Measurements from ENCODE around the gene NIPAL3.
"Not testable (repeated sequence)": the region's sequence is repeated elsewhere in the genome, so short reads cannot be mapped to it uniquely, and the experiment has no call there.

Gene NIPAL3

GRCh38 chr1:24486331-24487065, 70.9 kb downstream of the NIPAL3 start:
- FAIRE-seq (no peak), DNase-seq (ENCODE audit: insufficient read length, low spot score) (no peak)

- no peak for FAIRE-seq
- no peak for DNase-seq (ENCODE audit: insufficient read length, low spot score)
These were observed 71.9 kb downstream of the NIPAL3 start for GRCh38 chr1:24487455-24487854.

- FAIRE-seq = not testable (repeated sequence)
These were observed 72.6 kb downstream of the NIPAL3 start for GRCh38 chr1:24488159-24488558.

GRCh38 chr1:24489674-24490073, 74.1 kb downstream of the NIPAL3 start:
- FAIRE-seq (no peak), DNase-seq (ENCODE audit: insufficient read length, low spot score) (no peak)

More at GRCh38 chr1:24488159-24488558, 72.6 kb downstream of the NIPAL3 start:
- DNase-seq (ENCODE audit: insufficient read length, low spot score) = not testable (repeated sequence)

GRCh38 chr1:24490101-24490781, 74.6 kb downstream of the NIPAL3 start:
- no peak for FAIRE-seq
- DNase-seq (ENCODE audit: insufficient read length, low spot score) = no peak

- FAIRE-seq = no peak
- DNase-seq (ENCODE audit: insufficient read length, low spot score) = no peak
These were observed 76.2 kb downstream of the NIPAL3 start for GRCh38 chr1:24491577-24492360.

GRCh38 chr1:24492935-24493334, 77.3 kb downstream of the NIPAL3 start:
- FAIRE-seq = not testable (repeated sequence)

GRCh38 chr1:24493785-24494184, 78.2 kb downstream of the NIPAL3 start:
- no peak for DNase-seq (ENCODE audit: insufficient read length, low spot score)
- FAIRE-seq = no peak

More at GRCh38 chr1:24492935-24493334, 77.3 kb downstream of the NIPAL3 start:
- not testable (repeated sequence) for DNase-seq (ENCODE audit: insufficient read length, low spot score)

- no peak for DNase-seq (ENCODE audit: insufficient read length, low spot score)
These were observed 83.0 kb downstream of the NIPAL3 start for GRCh38 chr1:24498589-24498988.

GRCh38 chr1:24500448-24501048, 84.9 kb downstream of the NIPAL3 start:
- no peak for FAIRE-seq
- DNase-seq (ENCODE audit: insufficient read length, low spot score) = no peak

More at GRCh38 chr1:24498589-24498988, 83.0 kb downstream of the NIPAL3 start:
- FAIRE-seq = no peak

GRCh38 chr1:24501371-24502064, 85.9 kb downstream of the NIPAL3 start:
- DNase-seq (ENCODE audit: insufficient read length, low spot score) (no peak), FAIRE-seq (no peak)

- FAIRE-seq (no peak), DNase-seq (ENCODE audit: insufficient read length, low spot score) (no peak)
These were observed 86.6 kb downstream of the NIPAL3 start for GRCh38 chr1:24502065-24502708.

- FAIRE-seq (no peak), DNase-seq (ENCODE audit: insufficient read length, low spot score) (peak; percentile 85)
These were observed 87.1 kb downstream of the NIPAL3 start, which contains the start of gene RCAN3 for GRCh38 chr1:24502709-24503058. Gene RCAN3 (plus strand): TSS chr1:24502836. CDS start chr1:24514373, 11,537 bp downstream.

GRCh38 chr1:24503059-24503751, 87.6 kb downstream of the NIPAL3 start:
- no peak for DNase-seq (ENCODE audit: insufficient read length, low spot score)

GRCh38 chr1:24503870-24504523, 88.4 kb downstream of the NIPAL3 start:
- DNase-seq (ENCODE audit: insufficient read length, low spot score) = no peak
- FAIRE-seq = no peak

More at GRCh38 chr1:24503059-24503751, 87.6 kb downstream of the NIPAL3 start:
- FAIRE-seq = no peak

- FAIRE-seq (no peak), DNase-seq (ENCODE audit: insufficient read length, low spot score) (no peak)
These were observed 89.0 kb downstream of the NIPAL3 start for GRCh38 chr1:24504560-24504959.

GRCh38 chr1:24505816-24506215, 90.2 kb downstream of the NIPAL3 start:
- DNase-seq (ENCODE audit: insufficient read length, low spot score) (no peak), FAIRE-seq (no peak)

GRCh38 chr1:24506691-24507381, 91.2 kb downstream of the NIPAL3 start:
- FAIRE-seq (no peak), DNase-seq (ENCODE audit: insufficient read length, low spot score) (no peak)
